Endothelial cell of umbilical vein (primary cell): Measurements from ENCODE around the gene EML4. TPM values are rescaled to one million over a fixed set of nuclear protein-coding genes. Genes with fewer than 3 reads are reported as not detected.
A peak's percentile ranks its signal among the peaks of the same experiment; 100 is the strongest.

ENCODE experiments used
- BruUV-seq: library from RNA; stranded (reverse); fragments of 400-500 nt; replicated peaks from 2 replicates; lab custom pipeline; 2021; lab: Mats Ljungman, UMichigan
- CTCF ChIA-PET: fragments of 300-600, 350-600 bp; sonication (Branson Sonifier 250); formaldehyde crosslinking; loops from one replicate; lab custom pipeline; 2021; ENCODE audit warnings: antibody characterized with exemption, inconsistent platforms; lab: Charles Lee
- POLR2A ChIA-PET: fragments of 300-600, 350-600 bp; sonication (Branson Sonifier 250); formaldehyde crosslinking; loops from one replicate; lab custom pipeline; 2021; ENCODE audit warnings: antibody characterized with exemption, inconsistent platforms; lab: Charles Lee
- DNase-seq: peaks from one replicate; pipeline ENCODE4 v3.0.0-alpha.2; 2011; ENCODE audit warnings: low read depth, low spot score
- FAIRE-seq: peaks from 2 replicates; lab custom pipeline; 2011; peaks lifted over from hg19 to GRCh38; lab: Jason Lieb, UNC
- H2AFZ ChIP-seq: 2 replicates; pipeline ENCODE4 v1.6.0; 2012; ENCODE audit warnings: low read depth, low read length, control low read depth, inconsistent platforms
- H3K27ac ChIP-seq: 2 replicates; pipeline ENCODE4 v1.5.1; 2011; ENCODE audit warnings: low read depth, mild to moderate bottlenecking, control low read depth, low read length, moderate library complexity; ENCODE audit not compliant: insufficient read depth
- H3K27me3 ChIP-seq, 2 experiments: 2 replicates each; pipeline versions ENCODE4 v1.6.0 to v1.6.1; 2011; ENCODE audit warnings: low read length in 2 of 2, mixed read lengths in 1 of 2; ENCODE audit not compliant: control insufficient read depth in 2 of 2, insufficient read depth in 2 of 2
- H3K36me3 ChIP-seq, 2 experiments: 2 replicates in 1 of 2; 3 replicates in 1 of 2; pipeline ENCODE4 v1.5.1; 2011; ENCODE audit warnings: low read length in 2 of 2, mild to moderate bottlenecking in 1 of 2, moderate library complexity in 1 of 2; ENCODE audit not compliant: control insufficient read depth in 2 of 2, insufficient read depth in 2 of 2; ENCODE audit errors: extremely low read depth in 1 of 2
- H3K4me1 ChIP-seq: 3 replicates; pipeline ENCODE4 v1.5.1; 2011; ENCODE audit warnings: mild to moderate bottlenecking, low read length; ENCODE audit not compliant: control insufficient read depth, insufficient read depth; ENCODE audit errors: extremely low read depth
- H3K4me2 ChIP-seq: 2 replicates; pipeline ENCODE4 v1.6.1; 2011; ENCODE audit warnings: low read length, control low read depth, mixed read lengths; ENCODE audit not compliant: insufficient read depth
- H3K4me3 ChIP-seq, 3 experiments: fragments of 200-600 bp in 1 of 3; sonication (generic), shearing (Covaris generic) in 1 of 3; replicated peaks in 1 of 3; 2 replicates each; pipeline ENCODE4 v1.5.1; 2011 to 2016; ENCODE audit warnings: control low read depth in 3 of 3, low read length in 3 of 3, mild to moderate bottlenecking in 2 of 3, inconsistent platforms in 1 of 3, low read depth in 1 of 3, moderate library complexity in 1 of 3; ENCODE audit not compliant: insufficient read depth in 1 of 3
- H3K79me2 ChIP-seq: 2 replicates; pipeline ENCODE4 v1.6.0; 2012; ENCODE audit warnings: low read length, inconsistent platforms; ENCODE audit not compliant: control insufficient read depth, insufficient read depth
- H3K9ac ChIP-seq: replicated peaks from 2 replicates; pipeline ENCODE3; 2011; ENCODE audit warnings: low read length, control low read depth; ENCODE audit not compliant: insufficient read depth; ENCODE audit errors: extremely low read depth
- H3K9me1 ChIP-seq: replicated peaks from 3 replicates; pipeline ENCODE4 v1.6.0; 2011; ENCODE audit warnings: mild to moderate bottlenecking, low read length; ENCODE audit not compliant: control insufficient read depth, insufficient read depth; ENCODE audit errors: extremely low read depth
- H3K9me3 ChIP-seq: replicated peaks from 2 replicates; pipeline ENCODE4 v1.5.1; 2012; ENCODE audit warnings: low read length, inconsistent platforms; ENCODE audit not compliant: control insufficient read depth, insufficient read depth
- H4K20me1 ChIP-seq: replicated peaks from 2 replicates; pipeline ENCODE3; 2011; ENCODE audit warnings: mild to moderate bottlenecking, low read length; ENCODE audit not compliant: control insufficient read depth, insufficient read depth; ENCODE audit errors: extremely low read depth
- CTCF ChIP-seq, 2 donors: IDR thresholded peaks; 1 replicate in 1 of 2; 2 replicates in 1 of 2; pipeline ENCODE4 v1.5.1; 2011; ENCODE audit warnings: low read length in 2 of 2, mild to moderate bottlenecking in 2 of 2, moderate library complexity in 2 of 2, control low read depth in 1 of 2, inconsistent platforms in 1 of 2, low read depth in 1 of 2; ENCODE audit not compliant: insufficient read depth in 1 of 2; ENCODE audit errors: extremely low read depth in 1 of 2
- EZH2 ChIP-seq: IDR thresholded peaks from 2 replicates; pipeline ENCODE4 v1.6.1; 2012; ENCODE audit warnings: borderline replicate concordance, low read depth, mild to moderate bottlenecking, moderate library complexity, low read length, inconsistent platforms; ENCODE audit not compliant: severe bottlenecking
- FOS ChIP-seq: IDR thresholded peaks from 2 replicates; pipeline ENCODE4 v1.6.1; 2011; ENCODE audit warnings: mild to moderate bottlenecking, low read length, moderate library complexity, borderline replicate concordance; ENCODE audit not compliant: insufficient read depth
- GATA2 ChIP-seq: IDR thresholded peaks from 2 replicates; pipeline ENCODE4 v1.7.0; 2011; ENCODE audit warnings: low read depth, mild to moderate bottlenecking, moderate library complexity, mixed read lengths, low read length; ENCODE audit not compliant: insufficient read length, insufficient read depth
- JUN ChIP-seq: IDR thresholded peaks from 2 replicates; pipeline ENCODE4 v1.6.1; 2011; ENCODE audit warnings: borderline replicate concordance, low read depth; ENCODE audit not compliant: insufficient read length, insufficient read depth
- MAX ChIP-seq: IDR thresholded peaks from 2 replicates; pipeline ENCODE4 v1.6.1; 2011; ENCODE audit not compliant: insufficient read depth, insufficient read length
- MYC ChIP-seq: IDR thresholded peaks from one replicate; pipeline ENCODE4 v1.6.1; 2011; ENCODE audit warnings: mild to moderate bottlenecking, low read depth, low read length
- POLR2A ChIP-seq: IDR thresholded peaks from 2 replicates; pipeline ENCODE4 v1.6.1; 2012; ENCODE audit warnings: low read depth, mild to moderate bottlenecking, control low read depth, low read length
- POLR2AphosphoS5 ChIP-seq: IDR thresholded peaks from 2 replicates; pipeline ENCODE4 v1.6.1; 2012; ENCODE audit warnings: low read depth, mild to moderate bottlenecking, control low read depth, low read length, moderate library complexity; ENCODE audit not compliant: insufficient read depth
- dilution Hi-C: fragments of 300-500 bp; cut with MboI; formaldehyde crosslinking; loops from one replicate; pipeline ENCODE4 v1.15.0; 2019; ENCODE audit warnings: low sequenced_read_pairs; ENCODE audit not compliant: extremely low pct_ligation_motif_present
- intact Hi-C: fragments of 100-400 bp; cut with micrococcal nuclease; formaldehyde crosslinking; loops from one replicate; pipeline ENCODE4 v1.10.0; 2022
- polyA plus RNA-seq, 4 experiments: library from polyadenylated mRNA; depleted of rRNA in 3 of 4; stranded (reverse) in 3 of 4; unstranded in 1 of 4; fragments of >200 nt; gene quantifications; 2 replicates each; pipeline versions ENCODE4 v1.2.1 to v1.2.3, GENCODE V29; 2011 to 2012; ENCODE audit warnings: missing spikeins in 1 of 4
- total RNA-seq: library from RNA; stranded (reverse); gene quantifications from 2 replicates; pipeline ENCODE4 v1.2.3, GENCODE V29; 2021

Gene EML4
- total and polyA plus RNA-seq, 2 donors (not counting 3 experiments of a cell fraction or from before 2014, with no cell fraction given): 13.3 to 32.0 TPM

GRCh38 chr2:42348113-42348805, 179.1 kb downstream of the EML4 start:
- Histone ChIP-seq H3K4me1 (peaks cover 4% of the 10 kb centered on the region), H3K9me3 (no peaks in the 10 kb centered on the region), H3K36me3 (peaks cover 0 to 5% of the 10 kb centered on the region in 2 experiments), H2AFZ (no peak overlapping the region), H3K79me2 (peaks cover 41% of the 10 kb centered on the region), H4K20me1 (no peaks in the 10 kb centered on the region), H3K9me1 (no peaks in the 10 kb centered on the region), H3K27me3 (no peaks in the 10 kb centered on the region), H3K4me3 (no peak overlapping the region), H3K4me2 (no peak overlapping the region), H3K27ac (no peak overlapping the region), H3K9ac (no peak overlapping the region)
- ChIA-PET POLR2A (no interaction called here), CTCF (no interaction called here)
- BruUV-seq: no TSS peak
- DNase-seq (no peak), FAIRE-seq (peak; percentile 26)
- intact Hi-C loops (no loop called here), dilution Hi-C loops (no loop called here)
- TF ChIP-seq FOS (no peak), MYC (no peak), POLR2AphosphoS5 (no peak), GATA2 (no peak), MAX (no peak), POLR2A (no peak), EZH2 (no peak), CTCF (IDR thresholded peaks at IDR 0.05; ENCODE audit: extremely low read depth in 1 of 2, insufficient read depth in 1 of 2, low read depth in 1 of 2, low read length in 2 of 2) (no peak), JUN (no peak)
